OCI-LY1 (cell line): ENCODE results near the gene BRD4.

Experiments
- H2AFZ ChIP-seq: fragments of 200-600 bp; sonication (generic), shearing (Covaris generic); 2 replicates; pipeline ENCODE4 v1.6.0; 2014; ENCODE audit warnings: antibody characterized with exemption, mild to moderate bottlenecking, low read length
- H3F3A ChIP-seq: fragments of 200-600 bp; sonication (generic), shearing (Covaris generic); 2 replicates; pipeline ENCODE4 v1.6.0; 2014; ENCODE audit warnings: mild to moderate bottlenecking, antibody characterized with exemption, low read length, moderate library complexity; ENCODE audit not compliant: insufficient read depth
- H3K27ac ChIP-seq: fragments of 200-600 bp; sonication (generic); 2 replicates; pipeline ENCODE4 v1.5.1; 2014; ENCODE audit warnings: low read length, mixed run types, mild to moderate bottlenecking, low read depth; ENCODE audit not compliant: poor library complexity, severe bottlenecking
- H3K27me3 ChIP-seq: fragments of 200-600 bp; sonication (generic); 2 replicates; pipeline ENCODE4 v1.6.0; 2014; ENCODE audit warnings: antibody characterized with exemption, mild to moderate bottlenecking, low read length, moderate library complexity; ENCODE audit not compliant: insufficient read depth
- H3K36me3 ChIP-seq: fragments of 200-600 bp; sonication (generic); 2 replicates; pipeline ENCODE4 v1.6.1; 2014; ENCODE audit warnings: mild to moderate bottlenecking, antibody characterized with exemption, low read length, moderate library complexity, mixed read lengths; ENCODE audit not compliant: insufficient read depth
- H3K4me1 ChIP-seq: fragments of 200-600 bp; sonication (generic); 2 replicates; pipeline ENCODE4 v1.5.1; 2014; ENCODE audit warnings: mild to moderate bottlenecking, low read length, moderate library complexity; ENCODE audit not compliant: insufficient read depth, severe bottlenecking
- H3K4me2 ChIP-seq: fragments of 200-600 bp; sonication (generic), shearing (Covaris generic); 2 replicates; pipeline ENCODE4 v1.6.1; 2014; ENCODE audit warnings: low read length
- H3K4me3 ChIP-seq: fragments of 200-600 bp; sonication (generic); 2 replicates; pipeline ENCODE4 v1.5.1; 2014; ENCODE audit warnings: low read length, low read depth, mild to moderate bottlenecking, mixed read lengths; ENCODE audit not compliant: poor library complexity, severe bottlenecking
- H3K79me2 ChIP-seq: fragments of 200-600 bp; shearing (Covaris generic); 2 replicates; pipeline ENCODE4 v1.6.1; 2016; ENCODE audit warnings: mixed run types, low read length, mixed read lengths; ENCODE audit not compliant: insufficient read depth
- H3K9ac ChIP-seq: fragments of 200-600 bp; sonication (generic), shearing (Covaris generic); 2 replicates; pipeline ENCODE4 v1.6.1; 2014; ENCODE audit warnings: mild to moderate bottlenecking, low read length, mixed read lengths
- H3K9me2 ChIP-seq: fragments of 200-600 bp; sonication (generic), shearing (Covaris generic); 2 replicates; pipeline ENCODE4 v1.6.1; 2014; ENCODE audit warnings: low read depth, mild to moderate bottlenecking, low read length, mixed read lengths
- H3K9me3 ChIP-seq: fragments of 200-600 bp; shearing (Covaris generic); 2 replicates; pipeline ENCODE4 v1.6.1; 2014; ENCODE audit warnings: low read length, mixed read lengths
- H4K20me1 ChIP-seq: fragments of 200-600 bp; sonication (generic), shearing (Covaris generic); 2 replicates; pipeline ENCODE4 v1.6.0; 2016; ENCODE audit warnings: mild to moderate bottlenecking, low read length; ENCODE audit not compliant: insufficient read depth
- EZH2 ChIP-seq: fragments of 200-600 bp; sonication (generic), shearing (Covaris generic); IDR thresholded peaks from 2 replicates; pipeline ENCODE4 v1.8.0; 2017; ENCODE audit warnings: borderline replicate concordance, mixed run types, mild to moderate bottlenecking, antibody characterized with exemption, low read length, moderate library complexity, mixed read lengths
- TF ChIP-seq, protein P1 (sequence below): fragments of 200-600 bp; sonication (generic), shearing (Covaris generic); IDR thresholded peaks from 2 replicates; pipeline ENCODE4 v1.5.1; 2017; ENCODE audit warnings: mild to moderate bottlenecking, antibody characterized with exemption, low read length, moderate library complexity, mixed read lengths

BRD4 gene

DNA sequence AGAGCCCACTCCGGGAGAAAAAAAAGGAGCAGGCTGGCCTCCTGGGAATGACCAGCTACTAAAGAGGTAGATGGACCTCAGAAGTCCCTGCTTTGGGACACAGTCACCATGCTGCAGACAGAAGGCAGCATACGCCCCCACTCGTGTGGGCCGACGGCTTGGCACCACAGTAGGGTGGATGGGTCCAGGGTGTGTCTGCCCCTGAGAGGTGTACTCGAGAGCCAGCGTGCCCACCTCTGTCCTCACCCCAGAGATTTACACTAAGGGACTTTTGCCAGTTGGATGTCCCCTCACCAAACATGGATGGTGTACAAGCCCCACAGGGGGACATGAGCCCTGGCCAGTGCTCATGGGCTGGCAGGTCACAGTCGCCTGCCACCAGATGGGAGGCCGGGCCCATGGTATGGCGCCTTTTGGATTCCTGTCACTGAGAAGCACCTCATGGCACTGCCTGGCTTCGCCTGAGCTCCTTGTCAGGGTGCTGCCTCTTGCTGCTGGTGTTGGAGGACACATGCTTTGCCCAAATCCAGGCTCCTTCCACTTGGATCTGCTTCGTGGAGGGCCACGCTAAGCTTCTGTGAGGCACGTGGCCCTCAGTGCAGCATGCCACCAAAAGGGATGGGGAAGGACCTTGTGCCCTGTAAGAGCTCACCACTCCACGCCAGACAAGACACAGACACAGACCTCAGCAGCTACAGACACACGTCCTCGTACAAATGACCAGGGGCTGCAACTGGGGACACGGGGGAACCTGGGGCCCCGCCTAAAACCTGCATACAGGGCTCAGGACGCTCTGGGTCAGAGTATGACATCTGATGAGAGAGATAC lies 86.8 kb downstream of the BRD4 start:
- Histone ChIP-seq H3K4me3 (no peak overlapping the region), H3K9me2 (no peaks in the 10 kb centered on the region), H3K9ac (no peak overlapping the region), H3K4me1 (no peaks in the 10 kb centered on the region), H3K27me3 (no peaks in the 10 kb centered on the region), H3F3A (no peaks in the 10 kb centered on the region), H4K20me1 (no peaks in the 10 kb centered on the region), H3K4me2 (no peak overlapping the region), H3K79me2 (no peaks in the 10 kb centered on the region), H2AFZ (no peak overlapping the region), H3K27ac (no peak overlapping the region), H3K9me3 (no peaks in the 10 kb centered on the region), H3K36me3 (peaks cover 85% of the 10 kb centered on the region)
- TF ChIP-seq EZH2: no peak
- TF ChIP-seq, protein P1, sequence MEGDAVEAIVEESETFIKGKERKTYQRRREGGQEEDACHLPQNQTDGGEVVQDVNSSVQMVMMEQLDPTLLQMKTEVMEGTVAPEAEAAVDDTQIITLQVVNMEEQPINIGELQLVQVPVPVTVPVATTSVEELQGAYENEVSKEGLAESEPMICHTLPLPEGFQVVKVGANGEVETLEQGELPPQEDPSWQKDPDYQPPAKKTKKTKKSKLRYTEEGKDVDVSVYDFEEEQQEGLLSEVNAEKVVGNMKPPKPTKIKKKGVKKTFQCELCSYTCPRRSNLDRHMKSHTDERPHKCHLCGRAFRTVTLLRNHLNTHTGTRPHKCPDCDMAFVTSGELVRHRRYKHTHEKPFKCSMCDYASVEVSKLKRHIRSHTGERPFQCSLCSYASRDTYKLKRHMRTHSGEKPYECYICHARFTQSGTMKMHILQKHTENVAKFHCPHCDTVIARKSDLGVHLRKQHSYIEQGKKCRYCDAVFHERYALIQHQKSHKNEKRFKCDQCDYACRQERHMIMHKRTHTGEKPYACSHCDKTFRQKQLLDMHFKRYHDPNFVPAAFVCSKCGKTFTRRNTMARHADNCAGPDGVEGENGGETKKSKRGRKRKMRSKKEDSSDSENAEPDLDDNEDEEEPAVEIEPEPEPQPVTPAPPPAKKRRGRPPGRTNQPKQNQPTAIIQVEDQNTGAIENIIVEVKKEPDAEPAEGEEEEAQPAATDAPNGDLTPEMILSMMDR: no peak

DNA sequence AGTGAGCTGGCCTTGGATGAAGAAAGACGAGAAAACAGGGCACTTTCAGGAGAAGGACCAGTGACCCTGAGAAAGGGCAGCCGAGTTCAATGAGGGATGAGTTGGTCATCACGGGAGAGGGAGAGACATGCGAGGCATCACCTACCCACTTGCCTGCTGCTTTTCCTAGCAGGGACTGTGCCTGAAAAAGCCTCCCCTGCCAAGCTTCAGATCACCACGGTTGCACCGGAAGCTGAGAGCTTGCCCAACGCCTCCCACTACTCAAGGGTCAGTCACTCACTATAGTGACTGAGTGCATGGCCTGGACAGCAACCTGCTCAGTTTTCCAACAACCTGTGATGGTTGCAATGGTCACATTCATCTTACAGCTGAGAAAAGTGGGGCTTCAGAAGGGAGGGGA lies 87.5 kb downstream of the BRD4 start:
- Histone ChIP-seq H4K20me1 (no peaks in the 10 kb centered on the region), H3K27me3 (no peaks in the 10 kb centered on the region), H3K9ac (no peak overlapping the region), H3K4me2 (no peak overlapping the region), H3K4me3 (no peak overlapping the region), H3K9me2 (no peaks in the 10 kb centered on the region), H2AFZ (no peak overlapping the region), H3F3A (no peaks in the 10 kb centered on the region), H3K36me3 (peaks cover 85% of the 10 kb centered on the region), H3K27ac (no peak overlapping the region), H3K9me3 (no peaks in the 10 kb centered on the region), H3K4me1 (no peaks in the 10 kb centered on the region), H3K79me2 (no peaks in the 10 kb centered on the region)
- no peak for TF ChIP-seq EZH2

DNA sequence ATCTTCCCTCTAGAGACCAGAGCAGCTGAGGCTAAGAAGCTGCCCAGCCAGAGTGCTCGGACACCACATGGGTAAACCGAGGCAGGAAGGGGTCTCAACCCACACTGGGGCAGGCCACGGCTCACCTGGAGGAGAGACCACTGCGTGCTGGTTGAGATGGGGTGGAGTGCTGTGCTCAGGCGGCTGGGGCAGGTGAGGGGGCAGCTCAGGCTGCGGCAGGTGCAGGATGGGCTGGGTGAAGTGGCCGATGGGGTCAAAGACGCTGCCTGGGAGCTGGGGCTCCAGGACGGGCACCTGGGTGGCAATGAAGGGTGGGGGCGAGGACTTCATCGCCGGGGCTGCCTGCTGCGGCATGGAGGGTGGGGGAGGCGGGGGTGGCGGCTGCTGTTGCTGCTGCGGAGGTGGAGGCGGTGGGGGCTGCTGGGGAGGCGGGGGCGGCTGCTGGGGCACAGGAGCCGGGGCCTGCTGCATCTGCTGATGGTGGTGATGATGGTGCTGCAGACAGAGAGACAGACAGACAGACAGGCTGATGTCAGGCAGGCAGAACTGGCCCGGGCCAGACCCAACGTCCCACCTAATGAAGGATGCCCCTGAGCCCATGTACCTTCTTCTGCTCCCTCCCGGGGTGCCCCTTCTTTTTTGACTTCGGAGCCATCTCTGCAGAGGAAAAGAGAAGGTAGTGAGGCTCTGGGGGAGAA lies 88.1 kb downstream of the BRD4 start:
- Histone ChIP-seq H3K9me3 (no peaks in the 10 kb centered on the region), H3K79me2 (no peaks in the 10 kb centered on the region), H3K9ac (no peak overlapping the region), H3K9me2 (no peaks in the 10 kb centered on the region), H4K20me1 (no peaks in the 10 kb centered on the region), H3K36me3 (peaks cover 85% of the 10 kb centered on the region), H3K4me2 (no peak overlapping the region), H3K27me3 (no peaks in the 10 kb centered on the region), H3K4me1 (no peaks in the 10 kb centered on the region), H2AFZ (no peak overlapping the region), H3K4me3 (no peak overlapping the region), H3K27ac (no peak overlapping the region), H3F3A (no peaks in the 10 kb centered on the region)
- no peak for TF ChIP-seq EZH2
- TF ChIP-seq, protein P1: no peak
